Stimulated activated naive CD4-positive, alpha-beta T cell treated with Interleukin-2 at 50 U/mL for 16 hours (primary cell): ENCODE measurements around the gene CCDC149.
"Not testable (repeated sequence)": the region's sequence is repeated elsewhere in the genome, so short reads cannot be mapped to it uniquely, and the experiment has no call there.

Source experiments
- DNase-seq: peaks from one replicate; lab custom pipeline; 2025; lab: John Stamatoyannopoulos, UW

Gene CCDC149

DNA sequence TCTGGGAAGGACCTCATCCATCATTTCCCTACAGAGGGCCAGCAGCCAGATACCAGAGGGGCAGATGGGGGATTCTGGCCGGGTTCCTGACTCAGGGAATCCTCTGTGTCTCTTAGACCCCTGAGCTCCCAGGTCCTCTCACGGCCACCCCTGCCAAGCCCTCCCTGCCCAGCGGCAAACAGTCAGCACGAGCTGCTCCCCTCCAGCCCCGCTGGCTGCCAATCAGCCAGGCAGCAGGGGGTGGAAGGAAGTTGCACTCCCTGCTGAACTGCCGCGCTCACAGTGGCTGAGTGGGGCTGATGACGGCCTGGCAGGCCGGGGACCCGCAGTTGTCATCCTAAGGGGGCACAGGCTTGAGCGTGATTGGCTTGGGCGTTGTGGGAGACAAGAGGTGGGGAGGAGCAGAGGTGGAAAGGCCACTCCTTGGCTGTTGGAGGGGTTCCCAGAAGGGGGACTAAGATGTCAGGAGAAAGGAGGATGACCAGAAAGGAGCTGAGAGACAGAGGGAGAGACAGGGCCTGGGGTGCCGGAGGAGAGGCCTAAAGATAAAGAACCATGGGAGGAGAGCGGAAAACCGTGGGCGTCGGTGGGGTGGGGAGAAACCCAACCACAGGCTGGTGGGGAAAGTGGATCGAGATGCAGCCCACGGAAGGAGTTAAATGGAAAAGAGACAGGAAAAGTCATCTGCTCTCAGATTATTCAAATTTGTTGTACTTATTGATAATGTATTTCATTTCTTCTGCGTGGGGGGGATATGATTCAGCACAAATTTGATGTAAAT is 4.4 kb upstream of the CCDC149 start:
- DNase-seq: no peak

DNA sequence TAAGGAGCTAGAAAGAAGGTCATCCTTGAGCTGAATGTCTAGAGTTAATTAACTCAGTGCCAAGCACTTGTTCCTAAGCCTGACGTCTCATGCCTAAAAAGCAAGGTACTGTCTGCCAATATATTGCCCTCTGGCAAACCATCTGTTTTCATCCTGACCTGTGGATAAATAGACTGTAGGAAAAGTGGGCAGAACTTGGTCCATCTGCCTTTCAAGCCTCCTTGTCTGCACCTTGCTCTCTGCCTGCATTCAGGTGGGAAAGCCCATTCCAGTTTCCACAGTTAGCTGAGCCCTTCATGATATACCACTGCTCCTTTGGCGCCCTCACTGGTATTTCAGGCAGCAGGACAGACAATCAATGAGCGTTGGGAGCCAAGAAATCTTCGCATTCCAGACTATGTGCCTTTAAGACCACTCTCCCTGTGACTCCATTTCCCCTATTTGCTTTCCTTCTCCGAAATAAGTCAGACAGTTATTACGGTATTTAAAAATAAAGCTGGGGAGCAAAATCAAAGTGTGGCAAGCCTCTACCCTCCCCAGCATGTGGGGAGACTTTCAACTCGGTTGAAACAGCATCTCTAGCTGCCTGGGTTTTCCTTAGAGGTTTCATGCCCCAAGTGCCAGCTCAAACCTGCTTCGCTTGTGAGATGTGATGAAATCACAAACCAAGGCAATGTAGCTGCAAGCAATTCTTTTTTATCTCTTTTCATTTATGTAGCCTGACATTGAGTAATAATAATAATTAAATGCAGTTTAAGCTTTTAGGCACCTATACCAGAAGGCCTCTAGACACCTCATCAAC is 2.5 kb upstream of the CCDC149 start:
- DNase-seq: no peak

DNA sequence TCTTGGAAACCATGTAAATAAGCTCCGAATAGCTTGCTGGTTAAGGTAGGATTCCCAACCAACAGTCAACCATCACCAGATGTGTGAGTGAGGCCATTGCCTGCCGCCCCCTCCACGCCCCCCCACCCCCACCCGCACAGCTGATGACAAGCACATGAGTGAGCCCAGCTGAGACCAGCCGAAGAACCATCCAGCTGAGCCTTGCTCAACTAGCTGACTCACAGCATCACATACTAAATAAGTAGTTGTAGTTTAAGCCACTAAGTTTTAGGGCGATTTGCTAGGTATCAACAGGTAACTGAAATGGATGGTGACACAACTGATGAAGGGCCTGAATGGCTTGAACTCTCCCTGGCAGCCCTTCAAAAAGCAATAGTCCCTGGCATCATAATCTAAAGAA is 1.6 kb upstream of the CCDC149 start:
- DNase-seq: no peak

DNA sequence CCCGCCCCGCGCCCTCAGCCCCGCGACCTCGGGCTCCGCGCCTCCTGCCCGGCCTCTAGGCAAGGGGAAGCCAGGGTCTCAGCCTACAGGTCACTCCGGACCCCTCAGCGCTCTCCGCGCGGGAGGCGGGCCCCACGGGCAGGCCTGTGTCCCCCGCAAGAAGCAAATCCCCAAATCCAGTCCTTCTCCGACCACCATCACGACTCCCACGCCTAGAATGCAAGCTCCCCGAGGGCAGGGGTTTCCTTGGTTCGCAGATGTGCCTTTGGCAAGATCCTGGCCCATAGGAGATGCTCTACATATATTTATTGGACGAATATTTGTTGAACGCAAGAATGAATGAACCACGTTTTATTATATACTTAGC is 260 bp upstream of the CCDC149 start:
- DNase-seq: no peak

DNA sequence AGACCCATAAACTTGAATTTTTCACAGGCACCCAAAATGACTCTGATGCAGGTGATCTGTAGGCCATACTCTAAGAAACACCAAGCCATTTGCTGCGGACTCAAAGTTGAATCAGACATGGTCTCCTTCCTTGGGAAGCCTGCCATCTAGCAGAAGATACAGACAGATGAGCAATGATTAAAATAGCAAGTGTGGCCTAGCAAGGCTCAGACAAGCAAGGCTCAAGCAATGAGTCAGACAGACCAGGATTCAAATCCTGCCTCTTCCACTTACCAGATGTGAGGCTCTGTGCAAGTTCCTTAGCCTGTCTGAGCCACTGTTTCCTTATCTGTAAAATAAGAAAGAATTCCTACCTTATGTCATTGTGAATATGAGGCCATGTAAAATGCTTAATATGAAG is 2.3 kb downstream of the CCDC149 start:
- no peak for DNase-seq

DNA sequence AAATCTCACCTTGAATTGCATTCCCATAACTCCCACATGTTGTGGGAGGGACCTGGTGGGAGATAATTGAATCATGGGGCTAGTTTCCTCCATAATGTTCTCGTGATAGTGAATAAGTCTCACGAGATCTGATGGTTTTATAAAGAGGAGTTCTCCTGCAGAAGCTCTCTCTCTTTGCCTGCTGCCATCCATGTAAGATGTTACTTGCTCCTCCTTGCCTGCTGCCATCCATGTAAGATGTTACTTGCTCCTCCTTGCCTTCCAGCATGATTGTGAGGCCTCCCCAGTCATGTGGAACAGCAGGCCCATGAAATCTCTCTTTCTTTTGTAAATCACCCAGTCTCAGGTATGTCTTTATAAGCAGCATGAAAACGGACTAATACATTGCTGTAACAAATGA is 3.2 kb downstream of the CCDC149 start:
- not testable (repeated sequence) for DNase-seq

DNA sequence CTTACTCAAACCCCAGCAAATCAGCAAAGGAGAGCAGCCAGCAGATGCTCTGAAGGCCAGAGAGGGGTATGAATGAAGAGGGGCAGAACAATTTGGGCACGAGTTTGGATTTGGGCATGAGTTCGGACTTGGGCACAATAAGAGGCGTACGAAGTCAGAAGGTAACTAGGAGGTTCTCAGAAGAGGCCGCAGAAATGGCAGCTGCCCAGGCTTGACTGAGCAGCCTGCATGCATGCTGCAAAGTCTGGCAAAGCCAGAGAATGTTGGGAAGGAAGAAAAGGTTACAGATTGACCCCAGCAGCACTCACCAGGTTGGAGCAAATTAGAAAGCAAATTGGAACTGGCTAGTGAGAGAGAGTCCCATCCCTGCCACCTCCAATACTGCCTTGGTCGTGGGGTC is 15.2 kb downstream of the CCDC149 start:
- DNase-seq: no peak

DNA sequence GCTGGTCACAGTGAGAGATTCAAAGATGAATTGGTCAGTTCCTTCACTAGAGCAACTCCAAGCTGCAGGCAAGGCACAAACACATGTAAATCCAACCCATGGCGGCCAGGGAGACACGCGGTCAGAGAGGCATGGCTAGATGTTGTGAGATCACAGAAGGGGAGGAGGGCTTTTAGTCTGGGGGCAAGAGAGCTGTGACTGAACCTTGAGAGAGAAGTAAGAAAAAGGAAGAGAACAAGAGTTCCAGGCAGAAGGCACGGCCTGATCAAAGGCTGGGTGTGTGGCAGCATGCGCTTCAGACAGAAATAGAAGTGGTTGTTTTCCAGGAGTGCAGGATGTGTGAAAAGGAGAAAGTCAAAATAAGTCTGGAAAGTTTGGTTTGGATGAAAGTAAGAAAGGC is 15.9 kb downstream of the CCDC149 start:
- DNase-seq: no peak

DNA sequence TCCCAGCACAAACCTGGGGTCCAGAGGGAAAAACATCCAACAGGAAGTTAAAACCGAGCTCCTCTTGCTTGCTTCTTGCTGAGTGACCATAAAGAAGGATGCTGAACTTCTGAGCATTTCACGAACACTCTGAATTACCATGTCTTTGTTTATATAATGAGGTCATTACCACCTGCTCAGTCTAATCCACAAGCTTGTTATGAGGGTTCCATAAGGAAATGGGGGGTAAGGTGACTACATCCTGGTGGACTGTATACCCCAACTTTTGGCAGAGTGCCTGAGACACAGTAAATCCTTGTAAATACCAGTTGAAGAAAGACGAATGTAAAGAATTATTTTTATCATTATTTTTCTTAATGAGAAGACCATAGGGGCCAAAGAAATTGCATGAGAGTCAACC is 16.8 kb downstream of the CCDC149 start:
- no peak for DNase-seq

DNA sequence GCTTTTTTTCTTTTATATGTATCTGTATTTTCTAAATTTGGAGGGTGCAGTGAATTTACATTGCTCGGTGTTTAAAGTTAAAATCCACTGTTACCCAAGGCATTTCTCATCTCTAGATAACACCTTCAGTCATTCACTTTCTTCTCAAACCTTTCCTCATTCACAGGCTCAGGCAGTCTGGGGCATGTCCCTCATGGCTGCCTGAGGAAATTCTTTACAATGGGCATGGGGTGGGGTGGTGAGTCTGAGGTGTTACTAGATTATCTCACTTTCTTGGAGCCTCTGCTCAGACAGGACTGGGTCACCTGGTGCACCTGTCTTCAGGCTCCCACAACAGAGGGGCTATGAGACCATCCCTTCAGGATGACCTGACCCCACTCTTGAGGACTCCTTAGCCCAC is 17.4 kb downstream of the CCDC149 start:
- DNase-seq: no peak

DNA sequence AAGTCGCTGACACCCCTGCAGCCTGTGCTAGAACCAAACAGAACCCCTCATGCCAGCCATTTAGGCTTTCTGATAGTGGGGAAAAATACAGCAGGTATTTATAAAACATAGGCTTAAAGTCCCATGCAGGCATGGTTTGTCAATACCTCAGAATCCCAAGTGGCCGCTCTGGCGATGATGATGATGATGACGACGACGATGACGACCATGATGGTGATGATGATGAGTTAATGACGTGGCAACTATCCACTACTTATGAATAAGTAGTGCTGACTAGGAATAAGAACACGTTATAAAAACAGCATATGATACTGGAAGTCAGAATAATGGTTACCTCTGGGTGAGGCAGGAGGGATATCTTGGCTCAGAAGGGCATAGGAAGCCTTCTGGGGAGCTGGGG is 18.0 kb downstream of the CCDC149 start:
- DNase-seq: no peak

DNA sequence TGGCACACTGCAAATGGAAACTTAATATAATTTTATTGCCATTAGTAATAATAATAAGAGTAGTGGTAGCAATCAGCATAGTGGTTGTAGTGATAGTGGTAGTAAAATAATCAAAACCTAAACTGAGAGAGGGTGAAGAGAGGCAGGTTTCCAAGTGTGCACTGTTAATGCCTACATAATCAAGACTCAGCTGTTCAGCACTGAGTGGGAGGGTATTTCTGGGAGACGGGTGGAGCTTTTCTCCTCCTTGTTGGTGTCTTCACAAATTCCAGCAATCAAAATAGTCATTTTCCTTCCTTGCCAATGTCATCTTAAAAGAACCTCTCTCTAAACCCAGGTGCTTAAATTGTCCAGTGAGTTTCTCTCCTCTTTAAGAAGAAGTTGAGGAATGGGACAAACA is 18.6 kb downstream of the CCDC149 start:
- no peak for DNase-seq

DNA sequence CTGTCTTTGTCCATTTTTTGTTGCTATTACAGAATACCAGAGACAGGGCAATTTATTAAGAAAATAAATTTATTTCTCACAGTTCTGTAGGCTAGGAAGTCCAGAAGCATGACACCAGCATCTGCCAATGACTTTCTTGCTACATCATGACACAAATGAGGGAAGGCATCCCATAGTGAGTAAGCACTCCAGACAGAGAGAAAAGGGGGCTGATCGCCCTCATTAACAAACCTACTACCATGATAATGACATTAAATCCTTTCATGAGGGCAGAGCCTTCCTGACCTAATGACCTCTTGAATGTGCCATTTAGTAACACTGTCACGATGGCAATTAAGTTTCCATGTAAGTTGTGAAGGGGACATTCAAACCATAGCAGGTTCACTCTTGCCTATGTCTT is 20.1 kb downstream of the CCDC149 start:
- no peak for DNase-seq

DNA sequence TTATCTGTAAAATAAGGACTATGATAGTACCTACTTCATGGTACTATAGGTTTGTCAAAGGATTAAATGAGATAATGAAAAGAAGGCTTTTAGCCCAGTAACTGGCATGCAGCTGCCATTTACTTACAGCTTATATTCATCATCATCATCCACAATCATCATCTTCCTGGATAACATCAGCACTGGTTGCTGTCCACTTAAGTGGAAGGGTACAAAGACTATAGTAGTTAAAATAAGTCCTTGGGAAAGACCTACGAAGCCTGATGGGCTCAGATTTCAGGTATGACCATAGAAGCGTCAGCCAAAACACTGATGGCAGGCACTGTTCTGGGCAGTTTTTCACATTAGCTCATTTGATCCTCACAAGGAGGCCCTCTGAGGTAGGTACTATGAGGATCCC is 20.6 kb downstream of the CCDC149 start:
- DNase-seq: no peak

DNA sequence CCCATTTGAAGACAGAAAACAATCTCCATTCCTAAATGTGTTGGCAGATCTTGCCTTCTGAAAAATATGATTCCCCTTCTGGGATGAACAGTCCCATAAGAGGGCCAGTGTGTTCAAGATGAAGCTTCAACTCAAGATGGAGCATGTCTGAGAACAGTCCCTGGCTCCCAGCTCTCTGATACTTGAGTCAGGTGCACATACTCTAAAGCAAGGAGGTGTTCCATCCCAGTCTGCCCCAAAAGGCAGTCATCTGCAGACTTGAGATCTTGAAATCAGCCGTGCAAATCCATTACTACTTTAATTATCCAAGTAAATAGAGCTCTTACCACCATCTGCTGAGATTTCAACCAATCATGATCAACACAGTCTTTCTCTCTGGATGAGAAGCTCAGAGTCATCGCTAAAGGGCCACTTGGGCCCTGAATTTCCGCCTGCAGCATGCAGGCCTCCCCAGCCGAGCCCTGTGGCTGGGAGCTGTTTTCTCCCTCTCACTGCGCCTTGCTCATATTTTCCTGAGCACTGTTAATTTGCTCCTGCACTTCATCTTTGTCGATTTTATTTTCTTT is 22.2 kb downstream of the CCDC149 start:
- no peak for DNase-seq

DNA sequence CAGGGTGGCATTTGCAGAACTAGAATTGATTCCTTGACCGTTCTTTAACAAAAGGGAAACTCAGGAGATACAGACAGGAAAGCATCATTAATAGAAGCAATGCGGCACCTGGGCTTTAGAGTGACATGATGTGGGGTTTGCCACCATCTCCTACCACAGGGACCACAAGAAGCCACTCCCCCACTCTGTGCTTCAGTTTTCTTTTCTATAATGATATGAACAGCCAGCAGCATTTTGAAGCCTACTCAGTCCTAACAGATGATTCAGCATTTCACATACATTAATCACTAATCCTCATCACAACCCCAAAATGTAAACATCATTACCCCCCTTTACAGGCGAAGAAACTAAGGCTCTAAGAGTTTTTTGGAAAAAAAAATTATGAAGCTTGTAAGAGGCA is 22.9 kb downstream of the CCDC149 start:
- no peak for DNase-seq

DNA sequence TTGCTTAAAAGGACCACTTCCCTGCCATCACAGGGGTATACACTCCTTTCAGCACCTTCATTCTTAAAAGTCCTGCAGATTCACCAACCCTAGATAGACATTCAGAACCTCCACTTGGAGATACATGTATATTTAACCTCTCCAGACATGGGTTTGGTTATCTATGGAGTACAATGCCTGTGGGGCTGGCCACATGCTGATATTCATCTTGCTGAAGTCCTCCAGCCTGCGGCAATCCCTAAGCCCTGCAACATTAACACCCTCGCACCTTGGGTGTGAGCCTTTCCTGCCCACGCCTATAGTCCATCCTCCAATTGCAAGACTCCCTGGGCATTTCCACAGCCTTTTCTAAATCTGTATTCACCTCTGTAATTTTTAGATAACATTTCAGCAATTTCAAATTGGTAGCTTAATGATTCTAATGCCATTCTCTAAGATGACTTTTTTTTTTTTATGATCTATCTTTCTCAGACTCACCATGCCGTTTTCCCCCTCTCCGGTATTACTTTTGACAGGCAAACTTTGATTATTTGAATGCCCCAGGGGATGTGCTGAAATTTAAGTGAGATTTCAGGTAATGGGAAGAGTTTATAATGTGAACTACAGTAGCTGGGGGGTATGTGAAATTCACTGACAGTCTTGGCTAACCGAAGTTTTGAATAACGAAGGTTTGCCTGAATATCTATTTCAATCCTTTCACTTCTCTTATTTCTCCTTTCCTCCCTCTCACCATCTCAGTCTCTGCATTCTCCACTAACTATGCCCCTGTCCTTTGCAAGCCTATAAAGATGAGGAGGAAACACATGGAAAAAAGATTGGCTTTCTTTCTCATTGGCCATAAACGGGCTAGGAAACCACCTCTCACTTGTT is 24.1 kb downstream of the CCDC149 start:
- no peak for DNase-seq

DNA sequence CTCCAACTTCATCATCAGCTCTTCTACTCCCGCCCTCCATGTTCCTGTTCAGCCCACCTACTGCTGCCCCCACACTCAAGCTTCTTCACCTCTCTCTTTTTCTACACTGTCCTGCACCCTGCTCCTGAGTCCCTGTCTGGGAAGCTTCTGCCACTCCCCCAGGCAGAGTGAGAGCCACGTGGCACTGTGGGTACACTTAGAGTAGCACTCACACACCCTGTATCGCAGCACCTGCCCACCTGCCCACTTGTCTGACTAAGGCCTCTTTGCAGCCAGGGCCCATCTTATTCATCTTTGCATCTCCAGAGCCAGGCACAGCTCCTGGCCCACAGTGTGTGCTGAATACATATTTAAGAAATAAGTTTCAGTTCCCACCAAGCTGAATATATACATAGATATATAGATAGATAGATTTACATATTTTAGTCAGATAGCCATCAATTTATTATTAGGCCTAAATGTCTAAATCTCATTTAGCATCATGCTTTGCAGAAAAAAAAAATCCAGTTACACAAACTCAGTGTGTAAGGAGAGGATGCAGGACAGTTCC is 24.9 kb downstream of the CCDC149 start:
- no peak for DNase-seq

DNA sequence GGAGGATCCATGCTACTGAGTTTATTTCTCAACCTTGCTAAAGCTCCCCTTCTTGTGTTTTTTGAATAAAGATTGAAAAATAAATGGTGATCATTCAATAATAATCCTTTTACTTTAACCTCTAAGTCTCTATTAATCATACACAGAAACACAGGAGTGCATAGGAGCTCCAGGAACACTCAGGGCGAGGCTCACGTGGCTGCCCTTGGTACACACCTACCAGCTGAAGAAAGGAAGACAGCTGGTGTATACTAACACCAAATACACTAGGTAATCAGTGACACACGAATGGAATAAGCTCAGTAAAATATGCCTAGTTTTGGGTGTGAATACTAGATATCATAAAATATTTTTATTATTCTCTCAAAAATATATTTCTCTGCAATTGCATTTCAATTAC is 26.2 kb downstream of the CCDC149 start:
- no peak for DNase-seq

DNA sequence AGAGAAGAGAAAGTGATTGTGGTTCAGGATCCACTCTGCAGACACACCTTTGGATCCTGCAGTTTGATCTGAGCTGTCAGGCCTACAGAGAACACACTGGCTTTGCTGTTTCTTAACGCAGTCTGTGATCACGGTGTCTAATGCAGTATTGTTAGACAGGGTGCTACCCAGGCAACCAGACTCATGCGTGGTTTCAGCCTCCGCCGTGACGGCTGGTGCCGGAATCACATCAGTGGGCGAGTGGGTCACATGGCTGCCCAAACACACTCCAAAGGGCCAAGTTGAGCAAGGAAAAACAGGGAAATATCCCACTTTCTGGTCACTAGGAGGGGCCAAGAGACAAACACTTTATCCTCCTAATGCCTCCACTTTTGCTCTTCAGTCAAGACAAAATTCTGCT is 27.5 kb downstream of the CCDC149 start:
- DNase-seq: no peak

DNA sequence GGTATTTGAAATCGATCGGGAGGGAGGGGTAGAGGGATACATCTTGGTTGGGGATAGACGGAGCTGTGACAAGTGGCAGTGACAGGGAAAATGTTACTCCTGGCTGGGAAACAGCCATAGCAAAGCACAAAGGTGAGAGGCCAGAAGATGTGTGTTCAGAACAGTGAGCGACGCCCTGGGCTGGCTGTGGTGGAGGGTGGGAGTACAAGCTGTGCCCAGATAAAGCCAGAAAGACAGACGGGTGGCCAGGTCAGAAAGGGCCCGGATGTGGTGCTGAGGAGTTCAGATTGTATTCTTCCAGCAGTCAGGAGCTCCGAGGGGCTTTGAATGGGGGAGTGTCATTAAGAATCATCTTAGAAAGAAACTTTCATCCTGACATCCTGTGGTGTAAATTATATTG is 27.9 kb downstream of the CCDC149 start:
- no peak for DNase-seq
